GM21786 (cell line): Measurements from ENCODE around the gene FGFRL1.

ENCODE experiments used
- ATAC-seq: cut with Tn5 transposase; IDR thresholded peaks from one replicate; pipeline ENCODE4 v1.9.1; 2021; ENCODE audit not compliant: unreplicated experiment

Gene FGFRL1

GRCh38 chr4:1004557-1005485 lies 6.6 kb upstream of the FGFRL1 start:
- no peak for ATAC-seq

GRCh38 chr4:1006856-1007255 lies 4.6 kb upstream of the FGFRL1 start:
- no peak for ATAC-seq

DNA sequence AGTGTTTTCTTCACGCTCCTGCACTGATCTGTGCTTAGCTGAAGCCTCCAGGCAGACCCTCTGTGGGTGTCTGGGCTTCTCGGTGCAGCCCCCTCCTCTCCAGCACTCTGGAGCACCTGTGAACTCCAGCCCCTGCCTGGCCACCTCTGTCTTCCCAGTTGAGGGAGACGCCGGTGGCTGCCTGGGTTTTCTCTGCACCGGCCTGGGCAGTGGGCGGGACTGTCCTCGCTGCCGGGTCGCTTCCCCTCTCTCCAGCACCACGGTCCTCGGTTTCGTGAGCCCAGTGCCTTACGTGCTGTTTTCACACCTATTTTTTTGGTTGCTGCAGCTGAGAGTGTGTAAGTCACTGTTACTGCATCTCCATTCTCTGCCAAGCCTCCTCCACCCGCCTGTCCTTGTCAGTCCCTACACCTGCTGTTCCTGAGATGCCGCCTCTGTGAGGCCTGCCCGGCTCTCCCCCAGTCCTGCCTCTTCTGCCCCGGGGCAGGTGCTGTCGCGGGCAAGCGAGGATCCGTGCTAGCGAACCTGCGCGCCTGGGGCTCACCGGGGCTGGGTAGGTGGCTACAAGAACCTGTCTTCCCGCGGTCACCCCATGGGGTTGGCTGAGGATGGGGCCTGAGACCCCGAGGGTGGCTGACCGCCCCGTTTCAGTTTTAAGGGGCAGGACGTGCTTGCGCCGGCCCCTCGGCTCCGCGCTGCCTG lies 2.4 kb upstream of the FGFRL1 start:
- ATAC-seq, result no peak

DNA sequence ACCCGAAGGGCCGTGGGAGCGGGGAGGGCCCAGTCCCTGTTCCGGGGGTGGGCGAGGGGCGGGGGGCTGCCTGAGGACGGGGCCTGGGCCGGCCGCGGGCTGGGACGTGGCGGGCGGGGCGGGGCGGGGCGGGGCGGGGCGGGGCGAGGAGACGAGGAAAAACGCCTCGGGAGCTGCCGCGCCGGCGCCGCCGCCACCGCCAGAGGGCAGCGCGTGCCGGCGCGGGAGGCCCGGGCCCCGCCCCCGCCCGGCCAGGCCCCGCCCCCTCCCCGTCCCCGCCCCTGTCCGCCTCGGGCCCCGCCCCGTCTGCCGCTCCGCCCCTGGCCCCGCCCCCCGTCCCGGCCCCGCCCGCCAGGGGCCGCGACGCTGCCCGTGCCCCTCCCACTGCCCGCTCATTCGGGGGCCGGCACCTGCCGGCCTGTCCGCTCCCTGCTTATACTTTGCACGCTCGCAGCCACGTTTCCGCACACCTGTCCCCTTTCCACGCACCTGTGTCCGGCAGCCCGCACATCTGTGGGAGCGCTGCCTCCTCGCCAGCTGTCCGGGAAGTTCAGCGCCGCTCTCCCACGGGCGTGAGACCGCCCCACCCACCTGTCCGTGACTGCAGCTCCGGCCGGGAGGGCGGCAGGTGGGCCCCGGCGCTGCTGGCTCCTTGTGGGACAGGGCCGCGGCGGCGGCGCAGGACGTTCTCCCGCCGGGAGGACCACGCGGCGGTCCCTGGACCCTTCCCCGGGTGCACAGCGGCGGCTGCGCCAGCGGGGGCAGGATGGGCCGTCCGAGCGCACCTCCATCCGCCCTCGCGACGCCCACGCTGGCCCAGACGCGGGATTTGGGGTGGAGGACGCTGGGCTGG lies 1.7 kb upstream of the FGFRL1 start:
- no peak for ATAC-seq

DNA sequence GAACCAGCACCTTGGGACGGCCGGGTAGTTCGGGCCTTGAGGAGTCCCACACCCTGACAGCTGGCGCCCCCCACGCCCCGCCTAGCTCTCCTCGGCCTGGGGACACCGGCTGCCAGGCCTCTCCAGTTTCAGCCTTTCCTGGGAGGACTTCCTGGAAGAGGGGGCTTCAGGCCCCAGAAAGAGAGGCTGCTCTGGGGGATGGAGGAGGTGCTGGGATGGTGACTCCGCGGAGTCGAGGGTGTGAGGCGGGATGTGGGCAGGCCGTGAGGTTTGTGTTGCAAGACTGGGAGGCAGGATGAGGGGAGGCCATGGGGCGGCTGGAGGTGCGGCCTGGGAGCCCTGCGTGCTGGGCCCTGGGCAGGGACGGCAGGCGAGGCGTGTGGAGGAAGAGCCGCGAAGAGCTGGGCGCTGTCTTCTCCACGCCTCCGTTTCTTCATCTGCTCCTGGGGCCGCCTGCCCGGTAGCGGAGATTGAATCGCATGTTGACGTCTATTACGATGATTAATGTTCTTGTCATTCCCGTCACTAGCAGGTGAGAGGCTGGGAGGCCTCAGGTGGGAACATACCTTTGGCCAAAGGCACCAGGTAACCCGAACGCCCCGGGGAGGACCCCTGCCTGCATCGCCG lies 918 bp upstream of the FGFRL1 start:
- no peak for ATAC-seq

GRCh38 chr4:1011666-1012033 lies 224 bp downstream of the FGFRL1 start:
- no peak for ATAC-seq

DNA sequence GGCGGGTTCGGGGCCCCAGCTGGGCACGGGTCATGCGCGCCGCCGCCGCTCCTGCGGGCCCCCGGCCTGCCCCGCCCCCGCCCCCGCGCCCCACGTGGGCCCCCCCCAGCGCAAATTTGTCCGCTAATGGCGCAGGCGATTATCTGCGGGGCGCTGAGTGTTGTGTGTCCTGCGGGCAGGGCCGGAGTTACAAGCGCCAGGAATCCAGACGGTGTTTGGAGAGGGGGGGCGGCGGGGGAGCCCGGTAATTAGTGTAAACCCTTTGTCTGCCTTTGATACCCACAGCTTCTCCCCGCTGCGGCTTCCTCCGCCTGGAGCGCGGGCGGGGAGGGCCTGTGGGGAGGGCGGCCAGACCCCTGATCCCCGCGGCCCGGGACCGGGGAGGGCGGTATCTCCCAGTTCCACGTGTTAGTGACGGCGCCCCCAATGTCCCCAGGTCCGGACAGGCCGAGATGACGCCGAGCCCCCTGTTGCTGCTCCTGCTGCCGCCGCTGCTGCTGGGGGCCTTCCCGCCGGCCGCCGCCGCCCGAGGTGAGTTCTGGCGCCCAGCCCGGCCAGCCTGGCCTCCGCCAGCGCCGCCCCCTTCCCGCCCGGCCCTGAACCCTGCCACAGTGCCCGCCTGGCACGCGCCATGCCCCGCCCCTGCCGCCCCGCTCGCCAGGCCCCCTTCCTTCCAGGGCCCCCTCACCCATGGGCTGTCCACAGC lies 761 bp downstream of the FGFRL1 start:
- no peak for ATAC-seq

DNA sequence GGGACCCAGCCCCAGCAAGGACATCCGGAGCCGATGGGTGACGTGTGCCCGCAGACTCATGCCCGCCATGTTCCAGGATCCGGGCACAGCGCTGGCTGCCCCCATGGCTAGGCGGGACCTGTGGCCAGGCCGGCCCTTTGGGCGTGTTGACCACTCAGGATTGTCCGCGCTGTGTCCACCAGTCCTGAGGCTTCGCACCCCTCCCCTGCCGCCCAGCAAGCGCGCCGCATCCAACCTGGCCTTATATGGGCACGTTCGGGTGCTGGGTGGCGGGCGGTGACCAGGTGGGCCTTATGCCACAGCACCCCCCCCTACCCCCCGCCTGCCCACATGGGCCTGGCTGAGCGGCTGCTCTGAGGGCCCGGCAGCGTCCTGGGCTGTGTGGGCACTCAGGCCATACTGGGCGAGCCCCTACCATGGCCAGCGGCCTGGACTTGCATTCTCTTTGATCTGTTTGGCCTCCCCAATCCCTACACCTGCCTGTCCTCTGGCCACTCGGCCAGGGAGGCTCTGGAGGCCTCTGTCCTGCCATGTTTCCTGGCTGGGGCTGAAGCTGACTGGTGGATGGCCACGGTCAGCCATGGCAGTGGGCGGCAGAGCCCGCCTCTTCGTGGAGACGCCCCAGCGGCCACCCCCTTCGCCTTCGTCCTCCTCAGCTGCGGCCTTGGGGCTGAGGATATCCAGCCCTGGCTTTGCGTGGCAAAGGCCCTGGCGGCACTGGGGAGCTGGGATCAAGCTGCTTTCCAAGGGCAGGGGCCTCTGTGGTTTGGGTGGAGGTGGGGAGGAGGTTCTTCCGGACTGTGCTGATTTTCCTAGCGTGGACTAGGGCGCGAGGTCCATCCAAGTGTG lies 2.0 kb downstream of the FGFRL1 start:
- no peak for ATAC-seq

DNA sequence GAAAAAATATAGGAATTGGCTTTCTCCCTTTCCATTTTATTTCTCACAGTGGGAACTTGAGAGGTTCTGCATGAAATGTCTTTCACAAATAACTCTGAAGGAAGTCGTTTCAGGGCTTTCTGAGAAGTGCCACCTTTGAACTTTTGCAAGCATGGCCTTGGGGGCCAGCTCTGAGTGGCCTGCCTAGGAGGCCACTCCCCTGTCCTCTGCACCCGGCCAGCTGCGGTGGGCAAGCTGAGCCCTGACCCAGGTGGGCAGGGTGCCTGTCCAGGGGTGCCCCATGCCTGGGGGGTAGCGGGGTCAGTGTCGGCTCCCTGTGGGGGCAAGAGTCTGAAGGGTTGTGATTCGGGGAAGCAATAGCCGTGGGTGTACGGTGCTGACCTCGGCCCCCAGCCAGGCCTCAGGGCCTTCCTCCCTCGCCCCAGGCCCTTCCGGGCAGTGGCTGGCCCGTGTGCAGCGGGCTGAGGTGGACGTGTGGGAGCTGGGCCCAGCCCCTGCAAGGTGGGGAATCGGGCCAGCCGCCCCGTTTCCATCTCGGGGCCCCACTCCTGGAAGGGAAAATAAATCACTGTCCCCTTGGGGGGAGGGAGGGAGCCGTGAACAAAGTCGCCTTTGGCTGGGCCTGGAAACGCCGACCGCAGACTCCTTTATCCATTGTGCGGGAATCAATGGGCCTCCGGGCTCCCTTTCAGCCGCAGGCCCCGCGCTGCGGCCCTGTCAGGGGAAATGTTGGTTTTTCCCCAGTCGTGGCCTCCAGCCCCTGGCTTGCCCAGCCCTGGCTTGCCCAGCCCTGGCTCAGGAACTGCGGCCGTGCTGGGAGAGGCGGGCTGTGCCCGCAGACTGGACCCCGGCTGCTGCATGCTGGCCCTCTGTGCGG lies 3.1 kb downstream of the FGFRL1 start:
- ATAC-seq, result no peak

- ATAC-seq, result no peak
Observed at GRCh38 chr4:1015179-1015578, 3.8 kb downstream of the FGFRL1 start.

GRCh38 chr4:1015746-1016145 lies 4.3 kb downstream of the FGFRL1 start:
- no peak for ATAC-seq

GRCh38 chr4:1017211-1017610 lies 5.8 kb downstream of the FGFRL1 start:
- no peak for ATAC-seq

- ATAC-seq, result no peak
Observed at GRCh38 chr4:1017706-1018105, 6.3 kb downstream of the FGFRL1 start.

DNA sequence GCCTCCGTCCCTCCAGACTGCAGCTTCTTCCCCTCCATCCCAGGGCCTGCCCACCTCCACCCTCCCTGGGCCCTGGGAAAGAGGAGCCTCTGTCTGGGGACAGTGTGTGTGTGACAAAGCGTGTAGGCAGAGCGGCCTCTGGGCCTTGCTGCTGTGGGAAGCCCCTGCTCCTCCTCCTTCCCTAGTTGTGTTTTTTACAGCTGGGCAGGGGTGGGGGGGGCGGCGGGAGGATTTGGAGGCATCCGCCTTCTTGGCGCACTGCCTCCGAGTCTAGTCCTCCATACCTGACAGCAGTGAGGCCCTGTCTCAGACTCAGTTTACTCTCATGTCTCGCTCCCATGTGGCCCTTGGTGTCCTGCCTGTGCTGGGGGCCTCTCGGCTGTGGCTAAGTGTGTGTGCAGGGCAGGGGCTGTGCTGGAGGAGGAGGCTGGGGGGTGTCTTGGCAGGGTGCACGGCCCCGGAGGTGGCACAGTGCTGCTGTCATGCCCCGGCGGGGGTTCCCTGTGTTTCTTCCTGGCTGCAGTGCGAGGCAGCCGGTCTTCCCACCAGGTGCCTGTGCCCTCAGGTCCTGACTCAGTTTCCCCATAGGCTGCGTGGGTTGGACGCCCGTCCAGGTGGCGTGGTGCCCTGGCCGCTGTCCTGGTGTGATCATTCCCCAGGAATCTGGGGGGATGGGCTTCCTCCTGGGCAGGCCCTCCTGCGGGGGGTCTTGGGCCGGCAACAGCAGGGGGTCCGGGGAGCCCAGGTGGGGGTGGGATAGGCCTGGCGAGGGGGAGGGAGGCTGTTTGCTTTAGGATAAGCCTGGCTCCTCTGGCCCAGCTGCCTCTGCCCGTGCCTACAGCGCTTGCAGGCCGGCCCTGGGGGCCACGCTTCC lies 7.0 kb downstream of the FGFRL1 start:
- no peak for ATAC-seq

DNA sequence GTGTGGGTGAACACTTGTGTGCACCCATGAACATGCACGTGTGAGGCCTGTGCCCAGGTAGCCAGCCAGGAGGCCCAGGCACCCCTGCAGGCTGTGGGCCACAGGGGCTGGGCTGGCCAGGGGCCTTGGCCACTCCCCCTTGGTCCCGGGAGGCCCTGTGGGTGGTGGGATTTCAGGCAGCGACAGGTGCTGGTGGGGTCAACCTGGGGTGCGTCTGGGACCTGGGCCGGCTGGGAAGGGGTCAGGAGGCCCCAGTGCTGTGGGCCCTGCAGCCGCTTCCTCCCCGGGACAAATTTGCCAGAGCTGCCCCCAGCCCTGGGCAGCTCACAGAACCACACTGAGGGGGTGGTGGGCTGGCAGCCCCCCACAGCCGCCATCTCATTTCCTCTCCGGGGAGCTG lies 7.9 kb downstream of the FGFRL1 start:
- no peak for ATAC-seq

GRCh38 chr4:1019729-1020470 lies 8.5 kb downstream of the FGFRL1 start:
- no peak for ATAC-seq
